Karpas-422 (cell line): ENCODE results near the gene ENAH. TPM values are rescaled to one million over a fixed set of nuclear protein-coding genes. Genes with fewer than 3 reads are reported as not detected.
"Not testable (repeated sequence)": the region's sequence is repeated elsewhere in the genome, so short reads cannot be mapped to it uniquely, and the experiment has no call there.

Experiments used
- DNase-seq: peaks from one replicate; pipeline ENCODE4 v3.0.0-alpha.2; 2015
- H2AFZ ChIP-seq: fragments of 200-600 bp; sonication (generic); 2 replicates; pipeline ENCODE4 v1.6.1; 2014; ENCODE audit warnings: antibody characterized with exemption, low read length, mixed read lengths
- H3K27ac ChIP-seq: fragments of 200-600 bp; sonication (generic); 2 replicates; pipeline ENCODE4 v1.5.1; 2014; ENCODE audit warnings: mild to moderate bottlenecking, low read length, moderate library complexity
- H3K27me3 ChIP-seq: fragments of 200-600 bp; sonication (generic); 2 replicates; pipeline ENCODE4 v1.6.1; 2014; ENCODE audit warnings: low read length, mixed read lengths
- H3K36me3 ChIP-seq: fragments of 200-600 bp; sonication (generic); 2 replicates; pipeline ENCODE4 v1.6.1; 2014; ENCODE audit warnings: low read length, mixed read lengths; ENCODE audit not compliant: insufficient read depth
- H3K4me1 ChIP-seq: fragments of 200-600 bp; sonication (generic); 2 replicates; pipeline ENCODE4 v1.6.1; 2014; ENCODE audit warnings: mild to moderate bottlenecking, low read length, mixed read lengths
- H3K4me2 ChIP-seq: fragments of 200-600 bp; sonication (generic); 2 replicates; pipeline ENCODE4 v1.6.1; 2014; ENCODE audit warnings: low read length, low read depth, mild to moderate bottlenecking; ENCODE audit not compliant: poor library complexity, severe bottlenecking
- H3K4me3 ChIP-seq: fragments of 200-600 bp; sonication (generic); 2 replicates; pipeline ENCODE4 v1.5.1; 2014; ENCODE audit warnings: mild to moderate bottlenecking, antibody characterized with exemption, low read length, mixed read lengths
- H3K79me2 ChIP-seq: fragments of 200-600 bp; sonication (generic); 2 replicates; pipeline ENCODE4 v1.6.1; 2014; ENCODE audit warnings: mild to moderate bottlenecking, low read length, mixed read lengths
- H3K9ac ChIP-seq: fragments of 200-600 bp; sonication (generic); 2 replicates; pipeline ENCODE4 v1.6.0; 2014; ENCODE audit warnings: low read length
- H3K9me2 ChIP-seq: fragments of 200-600 bp; sonication (generic), shearing (Covaris generic); replicated peaks from 2 replicates; pipeline ENCODE4 v1.6.0; 2014; ENCODE audit warnings: mild to moderate bottlenecking, low read length, moderate library complexity; ENCODE audit not compliant: insufficient read depth
- H3K9me3 ChIP-seq: fragments of 300-700, 200-600 bp; sonication (generic); 2 replicates; pipeline ENCODE4 v1.6.1; 2014; ENCODE audit warnings: low read length, mixed read lengths
- H4K20me1 ChIP-seq: fragments of 200-600 bp; sonication (generic); 2 replicates; pipeline ENCODE4 v1.6.1; 2014; ENCODE audit warnings: mild to moderate bottlenecking, antibody characterized with exemption, low read length, low read depth; ENCODE audit not compliant: insufficient read depth
- total RNA-seq: library from RNA; depleted of rRNA; stranded (reverse); fragments of >200 nt; shearing (Covaris generic); gene quantifications from 2 replicates; pipeline ENCODE4 v1.2.3, GENCODE V29; 2014; ENCODE audit warnings: low replicate concordance

The ENAH gene
- total RNA-seq, 1 experiment from 2014 or later: not detected

- no peaks in the 10 kb centered on the region for H3K4me1 ChIP-seq
- no peaks in the 10 kb centered on the region for H3K9me3 ChIP-seq
- H3K9ac ChIP-seq: no peak overlapping the region
- H3K9me2 ChIP-seq: no peaks in the 10 kb centered on the region
- no peak for DNase-seq
- H3K36me3 ChIP-seq: no peaks in the 10 kb centered on the region
- no peak overlapping the region for H3K4me2 ChIP-seq
- H3K4me3 ChIP-seq: no peak overlapping the region
- H4K20me1 ChIP-seq: no peaks in the 10 kb centered on the region
- H3K27me3 ChIP-seq: no peaks in the 10 kb centered on the region
- no peak overlapping the region for H3K27ac ChIP-seq
- no peak overlapping the region for H2AFZ ChIP-seq
- H3K79me2 ChIP-seq: no peaks in the 10 kb centered on the region
These were observed 7.6 kb downstream of the ENAH start for GRCh38 chr1:225645194-225645895.

GRCh38 chr1:225644666-225645065, 8.3 kb downstream of the ENAH start:
- H3K4me2 ChIP-seq: no peak overlapping the region
- no peak for DNase-seq
- no peaks in the 10 kb centered on the region for H3K4me1 ChIP-seq
- no peaks in the 10 kb centered on the region for H3K9me2 ChIP-seq
- no peaks in the 10 kb centered on the region for H3K27me3 ChIP-seq
- no peaks in the 10 kb centered on the region for H3K36me3 ChIP-seq
- no peaks in the 10 kb centered on the region for H4K20me1 ChIP-seq
- no peak overlapping the region for H3K9ac ChIP-seq
- no peak overlapping the region for H3K27ac ChIP-seq
- H3K9me3 ChIP-seq: no peaks in the 10 kb centered on the region
- no peak overlapping the region for H2AFZ ChIP-seq
- no peak overlapping the region for H3K4me3 ChIP-seq
- H3K79me2 ChIP-seq: no peaks in the 10 kb centered on the region

GRCh38 chr1:225642177-225642576, 10.7 kb downstream of the ENAH start:
- no peak overlapping the region for H3K4me3 ChIP-seq
- no peak overlapping the region for H3K4me2 ChIP-seq
- no peaks in the 10 kb centered on the region for H4K20me1 ChIP-seq
- no peaks in the 10 kb centered on the region for H3K27me3 ChIP-seq
- H3K79me2 ChIP-seq: no peaks in the 10 kb centered on the region
- H3K9ac ChIP-seq: no peak overlapping the region
- H3K4me1 ChIP-seq: no peaks in the 10 kb centered on the region
- no peak overlapping the region for H3K27ac ChIP-seq
- H2AFZ ChIP-seq: no peak overlapping the region
- H3K36me3 ChIP-seq: no peaks in the 10 kb centered on the region
- no peak for DNase-seq
- no peaks in the 10 kb centered on the region for H3K9me3 ChIP-seq
- no peaks in the 10 kb centered on the region for H3K9me2 ChIP-seq

- H3K4me3 ChIP-seq: no peak overlapping the region
- no peak overlapping the region for H3K4me2 ChIP-seq
- H3K4me1 ChIP-seq: no peaks in the 10 kb centered on the region
- H3K36me3 ChIP-seq: no peaks in the 10 kb centered on the region
- H4K20me1 ChIP-seq: no peaks in the 10 kb centered on the region
- DNase-seq: no peak
- H2AFZ ChIP-seq: no peak overlapping the region
- no peaks in the 10 kb centered on the region for H3K9me2 ChIP-seq
- no peaks in the 10 kb centered on the region for H3K9me3 ChIP-seq
- H3K9ac ChIP-seq: no peak overlapping the region
- H3K27me3 ChIP-seq: no peaks in the 10 kb centered on the region
- no peak overlapping the region for H3K27ac ChIP-seq
- no peaks in the 10 kb centered on the region for H3K79me2 ChIP-seq
These were observed 14.1 kb downstream of the ENAH start for GRCh38 chr1:225638853-225639252.

GRCh38 chr1:225637651-225638199, 15.2 kb downstream of the ENAH start:
- H3K79me2 ChIP-seq: no peaks in the 10 kb centered on the region
- H3K9me2 ChIP-seq: no peaks in the 10 kb centered on the region
- no peak for DNase-seq
- no peaks in the 10 kb centered on the region for H3K9me3 ChIP-seq
- H4K20me1 ChIP-seq: no peaks in the 10 kb centered on the region
- no peaks in the 10 kb centered on the region for H3K36me3 ChIP-seq
- no peak overlapping the region for H3K27ac ChIP-seq
- H2AFZ ChIP-seq: no peak overlapping the region
- no peak overlapping the region for H3K9ac ChIP-seq
- H3K4me2 ChIP-seq: no peak overlapping the region
- H3K4me1 ChIP-seq: no peaks in the 10 kb centered on the region
- H3K27me3 ChIP-seq: no peaks in the 10 kb centered on the region
- H3K4me3 ChIP-seq: no peak overlapping the region

GRCh38 chr1:225636992-225637391, 15.9 kb downstream of the ENAH start:
- not testable (repeated sequence) for H3K9ac ChIP-seq, H2AFZ ChIP-seq, H3K27me3 ChIP-seq, H3K36me3 ChIP-seq, H4K20me1 ChIP-seq, H3K4me1 ChIP-seq, DNase-seq, H3K79me2 ChIP-seq, H3K4me2 ChIP-seq, H3K9me2 ChIP-seq, H3K27ac ChIP-seq, H3K9me3 ChIP-seq, H3K4me3 ChIP-seq

- no peak overlapping the region for H3K4me2 ChIP-seq
- no peaks in the 10 kb centered on the region for H3K27me3 ChIP-seq
- no peak overlapping the region for H3K27ac ChIP-seq
- H3K9me2 ChIP-seq: no peaks in the 10 kb centered on the region
- H3K9ac ChIP-seq: no peak overlapping the region
- no peak for DNase-seq
- no peaks in the 10 kb centered on the region for H4K20me1 ChIP-seq
- no peaks in the 10 kb centered on the region for H3K36me3 ChIP-seq
- no peaks in the 10 kb centered on the region for H3K4me1 ChIP-seq
- no peak overlapping the region for H3K4me3 ChIP-seq
- no peaks in the 10 kb centered on the region for H3K79me2 ChIP-seq
- H3K9me3 ChIP-seq: no peaks in the 10 kb centered on the region
- no peak overlapping the region for H2AFZ ChIP-seq
These were observed 17.3 kb downstream of the ENAH start for GRCh38 chr1:225635649-225636048.

- H4K20me1 ChIP-seq, H3K9me2 ChIP-seq, H3K27me3 ChIP-seq, H3K9me3 ChIP-seq, H3K4me1 ChIP-seq, H3K27ac ChIP-seq, DNase-seq, H3K4me2 ChIP-seq, H3K9ac ChIP-seq, H2AFZ ChIP-seq, H3K79me2 ChIP-seq, H3K36me3 ChIP-seq, H3K4me3 ChIP-seq: not testable (repeated sequence)
These were observed 20.1 kb downstream of the ENAH start for GRCh38 chr1:225632836-225633235.
